Measurements from ENCODE around the gene EMC8.

Gene EMC8

DNA sequence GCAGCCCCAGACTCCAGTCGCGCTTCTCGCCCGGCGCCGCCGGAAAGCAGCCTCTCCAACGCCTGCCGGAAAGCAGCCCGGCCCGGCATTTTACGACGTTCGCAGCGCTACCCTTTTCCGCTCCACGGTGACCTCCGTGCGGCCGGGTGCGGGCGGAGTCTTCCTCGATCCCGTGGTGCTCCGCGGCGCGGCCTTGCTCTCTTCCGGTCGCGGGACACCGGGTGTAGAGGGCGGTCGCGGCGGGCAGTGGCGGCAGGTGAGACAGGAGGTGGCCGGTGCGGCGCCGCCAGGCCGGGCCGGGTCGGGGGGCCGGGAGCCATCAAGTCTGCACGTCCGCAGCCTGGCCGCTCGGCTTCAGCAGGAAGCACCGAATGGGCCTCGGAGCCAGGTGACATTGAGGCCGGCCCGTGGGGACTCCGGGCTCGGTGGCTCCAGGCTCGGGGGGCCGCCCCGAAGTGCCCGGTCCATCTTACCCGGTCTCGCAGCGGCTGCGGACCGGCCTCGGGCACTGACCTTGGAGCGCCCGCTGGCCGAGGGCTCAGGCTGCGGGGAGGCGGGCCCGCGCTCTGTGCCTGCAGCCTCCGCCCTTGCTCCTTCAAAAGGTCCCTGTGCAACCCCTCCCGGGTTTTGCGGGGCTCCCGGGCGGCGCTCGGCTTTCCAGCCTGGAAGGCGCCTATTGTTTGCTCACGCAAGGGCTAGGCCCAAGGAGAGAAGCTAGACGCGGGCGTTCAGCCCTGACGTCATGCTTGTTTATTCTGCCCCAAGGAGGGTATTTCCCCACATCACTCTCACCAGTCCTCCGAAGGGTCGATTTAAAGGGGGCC lies at the start of gene EMC8, which contains the start of gene COX4I1:
EMC8 (minus strand) TSS at position 48 of the 824 bp plus-strand sequence. CDS start 249 bp downstream, outside the sequence.
COX4I1 (plus strand) TSS at position 199 of the 824 bp plus-strand sequence. CDS start 1,511 bp downstream, outside the sequence.
- Histone ChIP-seq H3K9me3 (ENCODE audit: control insufficient read depth in 1 of 2, low read length in 2 of 2) (no peaks in the 10 kb centered on the region), H3K27me3 (ENCODE audit: low read depth, low read length) (no peaks in the 10 kb centered on the region), H3K27ac (ENCODE audit: low read length) (peak within 1 kb of the TSS; percentile 88), H3K4me3 (ENCODE audit: low read depth in 1 of 2, low read length in 2 of 2) (peak within 1 kb of the TSS; percentile 77 to 98), H3K4me1 (ENCODE audit: control insufficient read depth in 1 of 2, insufficient read depth in 2 of 2, low read length in 2 of 2) (peaks cover 4 to 39% of the 10 kb centered on the region in 2 donors), H3K36me3 (ENCODE audit: control insufficient read depth in 1 of 2, insufficient read depth in 2 of 2, low read length in 2 of 2) (peaks cover 38 to 48% of the 10 kb centered on the region in 2 donors)

DNA sequence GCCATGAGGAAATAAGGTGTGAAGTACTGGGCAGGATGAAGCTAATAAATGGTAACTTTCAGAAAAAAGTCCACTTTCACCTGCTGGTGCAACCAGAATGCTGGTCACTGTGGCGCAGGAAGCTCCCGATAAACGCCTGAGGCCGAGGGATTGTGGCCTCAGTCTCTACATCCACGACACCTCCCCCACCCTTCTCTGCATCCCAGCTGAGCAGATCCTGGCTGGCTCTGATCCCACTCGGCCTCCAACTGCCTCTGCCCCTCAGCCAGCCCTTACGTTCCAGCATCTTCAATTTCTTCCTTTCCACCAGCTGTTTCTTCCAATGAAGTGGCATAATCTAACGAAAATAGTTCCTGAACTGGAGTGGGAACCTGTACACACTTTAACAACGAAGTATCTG lies 49.6 kb upstream of the EMC8 start:
- H3K27ac ChIP-seq (ENCODE audit: low read length), result no peak overlapping the region
- H3K4me1 ChIP-seq (ENCODE audit: control insufficient read depth in 1 of 2, insufficient read depth in 2 of 2, low read length in 2 of 2), result peaks cover 0 to 11% of the 10 kb centered on the region in 2 donors
- H3K36me3 ChIP-seq (ENCODE audit: control insufficient read depth in 1 of 2, insufficient read depth in 2 of 2, low read length in 2 of 2), result no peaks in the 10 kb centered on the region
- no peak overlapping the region for H3K4me3 ChIP-seq (ENCODE audit: low read depth in 1 of 2, low read length in 2 of 2)
- no peaks in the 10 kb centered on the region for H3K27me3 ChIP-seq (ENCODE audit: low read depth, low read length)
- H3K9me3 ChIP-seq (ENCODE audit: control insufficient read depth in 1 of 2, low read length in 2 of 2), result no peaks in the 10 kb centered on the region

DNA sequence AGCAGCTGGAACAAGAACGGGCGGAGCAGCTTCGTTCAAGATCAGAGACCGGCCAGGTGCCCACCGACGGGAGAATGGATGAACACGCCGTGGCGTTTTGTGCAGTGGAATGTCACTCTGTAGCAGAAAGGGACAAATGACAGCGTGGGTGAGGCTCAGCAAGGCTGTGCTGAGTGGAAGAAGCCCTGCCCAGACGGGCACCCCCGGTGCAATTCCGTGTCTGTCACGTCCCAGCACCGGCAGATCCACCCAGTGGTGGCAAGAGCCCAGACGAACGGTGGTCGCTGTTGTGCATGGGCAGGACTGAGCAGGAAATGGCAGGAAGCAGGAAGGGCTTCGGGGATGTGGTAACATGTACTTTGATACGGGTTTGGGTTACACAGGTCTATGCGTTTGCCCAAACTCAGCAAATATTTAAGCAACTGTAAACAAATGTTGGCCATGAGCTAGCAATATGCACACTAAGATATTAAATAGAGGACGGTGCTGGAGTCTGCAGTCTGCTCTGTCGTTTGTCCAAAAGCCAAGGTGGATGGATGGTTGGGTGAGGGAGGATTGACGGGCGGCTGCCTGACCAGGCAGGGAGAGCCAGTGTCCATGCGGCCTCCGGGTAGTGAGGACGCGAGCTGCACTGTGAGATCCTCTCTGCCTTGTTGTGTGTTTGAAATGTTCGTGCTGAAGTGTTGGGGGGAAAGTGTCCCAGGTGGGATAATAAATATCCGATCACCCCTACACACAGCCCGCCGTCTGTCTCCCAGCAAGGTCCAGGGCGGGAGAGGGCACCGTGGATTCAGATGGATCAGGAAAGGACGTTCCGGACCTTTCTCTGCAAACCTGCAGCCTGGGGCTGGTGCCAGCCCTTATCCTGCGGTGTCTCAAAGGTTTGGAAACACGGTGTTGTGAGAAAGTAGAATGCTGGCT lies 48.6 kb upstream of the EMC8 start:
- Histone ChIP-seq H3K27me3 (ENCODE audit: low read depth, low read length) (no peaks in the 10 kb centered on the region), H3K4me3 (ENCODE audit: low read depth in 1 of 2, low read length in 2 of 2) (no peak overlapping the region), H3K4me1 (ENCODE audit: control insufficient read depth in 1 of 2, insufficient read depth in 2 of 2, low read length in 2 of 2) (peaks cover 0 to 11% of the 10 kb centered on the region in 2 donors), H3K36me3 (ENCODE audit: control insufficient read depth in 1 of 2, insufficient read depth in 2 of 2, low read length in 2 of 2) (no peaks in the 10 kb centered on the region), H3K9me3 (ENCODE audit: control insufficient read depth in 1 of 2, low read length in 2 of 2) (no peaks in the 10 kb centered on the region), H3K27ac (ENCODE audit: low read length) (no peak overlapping the region)

GRCh38 chr16:85847036-85847435 lies 47.7 kb upstream of the EMC8 start:
- no peaks in the 10 kb centered on the region for H3K9me3 ChIP-seq (ENCODE audit: control insufficient read depth in 1 of 2, low read length in 2 of 2)
- H3K27ac ChIP-seq (ENCODE audit: low read length), result no peak overlapping the region
- H3K4me3 ChIP-seq (ENCODE audit: low read depth in 1 of 2, low read length in 2 of 2), result no peak overlapping the region
- H3K27me3 ChIP-seq (ENCODE audit: low read depth, low read length), result no peaks in the 10 kb centered on the region
- no peaks in the 10 kb centered on the region for H3K36me3 ChIP-seq (ENCODE audit: control insufficient read depth in 1 of 2, insufficient read depth in 2 of 2, low read length in 2 of 2)
- peaks cover 0 to 11% of the 10 kb centered on the region in 2 donors for H3K4me1 ChIP-seq (ENCODE audit: control insufficient read depth in 1 of 2, insufficient read depth in 2 of 2, low read length in 2 of 2)

DNA sequence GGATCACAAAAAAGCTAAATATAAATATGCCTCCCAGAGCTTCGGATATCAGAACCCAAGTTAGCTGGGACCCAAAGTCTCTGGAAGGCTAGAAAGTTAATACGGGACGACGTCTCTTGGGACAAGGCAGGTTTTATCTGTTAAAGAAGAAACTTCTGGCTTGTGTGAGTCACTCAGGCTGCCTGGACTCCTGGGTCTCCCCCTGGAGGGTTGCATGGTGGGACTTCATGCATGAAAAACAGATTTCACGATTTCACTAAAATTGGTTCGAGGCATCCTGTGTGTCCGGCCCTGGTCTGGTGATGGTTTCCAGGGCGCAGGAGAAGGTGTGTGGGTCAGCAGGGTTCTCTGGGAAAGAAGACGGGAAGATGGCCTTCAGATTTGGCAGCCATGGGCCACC lies 47.1 kb upstream of the EMC8 start:
- H3K27me3 ChIP-seq (ENCODE audit: low read depth, low read length), result no peaks in the 10 kb centered on the region
- no peaks in the 10 kb centered on the region for H3K36me3 ChIP-seq (ENCODE audit: control insufficient read depth in 1 of 2, insufficient read depth in 2 of 2, low read length in 2 of 2)
- no peak overlapping the region for H3K4me3 ChIP-seq (ENCODE audit: low read depth in 1 of 2, low read length in 2 of 2)
- no peak overlapping the region for H3K27ac ChIP-seq (ENCODE audit: low read length)
- H3K4me1 ChIP-seq (ENCODE audit: control insufficient read depth in 1 of 2, insufficient read depth in 2 of 2, low read length in 2 of 2), result peaks cover 0 to 11% of the 10 kb centered on the region in 2 donors
- H3K9me3 ChIP-seq (ENCODE audit: control insufficient read depth in 1 of 2, low read length in 2 of 2), result no peaks in the 10 kb centered on the region

GRCh38 chr16:85845266-85845665 lies 45.9 kb upstream of the EMC8 start:
- no peak overlapping the region for H3K27ac ChIP-seq (ENCODE audit: low read length)
- H3K4me1 ChIP-seq (ENCODE audit: control insufficient read depth in 1 of 2, insufficient read depth in 2 of 2, low read length in 2 of 2), result peaks cover 0 to 11% of the 10 kb centered on the region in 2 donors
- H3K9me3 ChIP-seq (ENCODE audit: control insufficient read depth in 1 of 2, low read length in 2 of 2), result no peaks in the 10 kb centered on the region
- H3K36me3 ChIP-seq (ENCODE audit: control insufficient read depth in 1 of 2, insufficient read depth in 2 of 2, low read length in 2 of 2), result no peaks in the 10 kb centered on the region
- peak overlapping the region in 1 of 2 donors; percentile 21 for H3K4me3 ChIP-seq (ENCODE audit: low read depth in 1 of 2, low read length in 2 of 2)
- H3K27me3 ChIP-seq (ENCODE audit: low read depth, low read length), result no peaks in the 10 kb centered on the region

- H3K4me3 ChIP-seq (ENCODE audit: low read depth in 1 of 2, low read length in 2 of 2), result peak overlapping the region in 1 of 2 donors; percentile 21
- no peaks in the 10 kb centered on the region for H3K9me3 ChIP-seq (ENCODE audit: control insufficient read depth in 1 of 2, low read length in 2 of 2)
- no peaks in the 10 kb centered on the region for H3K36me3 ChIP-seq (ENCODE audit: control insufficient read depth in 1 of 2, insufficient read depth in 2 of 2, low read length in 2 of 2)
- no peaks in the 10 kb centered on the region for H3K27me3 ChIP-seq (ENCODE audit: low read depth, low read length)
- H3K27ac ChIP-seq (ENCODE audit: low read length), result no peak overlapping the region
- H3K4me1 ChIP-seq (ENCODE audit: control insufficient read depth in 1 of 2, insufficient read depth in 2 of 2, low read length in 2 of 2), result peaks cover 0 to 11% of the 10 kb centered on the region in 2 donors
Measured at GRCh38 chr16:85844786-85845185, 45.4 kb upstream of the EMC8 start.

GRCh38 chr16:85844169-85844481 lies 44.8 kb upstream of the EMC8 start:
- Histone ChIP-seq H3K4me3 (ENCODE audit: low read depth in 1 of 2, low read length in 2 of 2) (no peak overlapping the region), H3K4me1 (ENCODE audit: control insufficient read depth in 1 of 2, insufficient read depth in 2 of 2, low read length in 2 of 2) (peaks cover 0 to 11% of the 10 kb centered on the region in 2 donors), H3K27me3 (ENCODE audit: low read depth, low read length) (no peaks in the 10 kb centered on the region), H3K9me3 (ENCODE audit: control insufficient read depth in 1 of 2, low read length in 2 of 2) (no peaks in the 10 kb centered on the region), H3K36me3 (ENCODE audit: control insufficient read depth in 1 of 2, insufficient read depth in 2 of 2, low read length in 2 of 2) (no peaks in the 10 kb centered on the region), H3K27ac (ENCODE audit: low read length) (no peak overlapping the region)

- no peak overlapping the region for H3K27ac ChIP-seq (ENCODE audit: low read length)
- H3K36me3 ChIP-seq (ENCODE audit: control insufficient read depth in 1 of 2, insufficient read depth in 2 of 2, low read length in 2 of 2), result no peaks in the 10 kb centered on the region
- H3K27me3 ChIP-seq (ENCODE audit: low read depth, low read length), result no peaks in the 10 kb centered on the region
Measured at GRCh38 chr16:85843471-85844168, 44.3 kb upstream of the EMC8 start.

GRCh38 chr16:85842848-85843247 lies 43.5 kb upstream of the EMC8 start:
- Histone ChIP-seq H3K27ac (ENCODE audit: low read length) (no peak overlapping the region), H3K4me1 (ENCODE audit: control insufficient read depth in 1 of 2, insufficient read depth in 2 of 2, low read length in 2 of 2) (peaks cover 0 to 11% of the 10 kb centered on the region in 2 donors), H3K4me3 (ENCODE audit: low read depth in 1 of 2, low read length in 2 of 2) (no peak overlapping the region), H3K36me3 (ENCODE audit: control insufficient read depth in 1 of 2, insufficient read depth in 2 of 2, low read length in 2 of 2) (no peaks in the 10 kb centered on the region), H3K27me3 (ENCODE audit: low read depth, low read length) (no peaks in the 10 kb centered on the region), H3K9me3 (ENCODE audit: control insufficient read depth in 1 of 2, low read length in 2 of 2) (no peaks in the 10 kb centered on the region)

More at GRCh38 chr16:85843471-85844168, 44.3 kb upstream of the EMC8 start:
- Histone ChIP-seq H3K4me3 (ENCODE audit: low read depth in 1 of 2, low read length in 2 of 2) (no peak overlapping the region), H3K4me1 (ENCODE audit: control insufficient read depth in 1 of 2, insufficient read depth in 2 of 2, low read length in 2 of 2) (peaks cover 0 to 11% of the 10 kb centered on the region in 2 donors), H3K9me3 (ENCODE audit: control insufficient read depth in 1 of 2, low read length in 2 of 2) (no peaks in the 10 kb centered on the region)

DNA sequence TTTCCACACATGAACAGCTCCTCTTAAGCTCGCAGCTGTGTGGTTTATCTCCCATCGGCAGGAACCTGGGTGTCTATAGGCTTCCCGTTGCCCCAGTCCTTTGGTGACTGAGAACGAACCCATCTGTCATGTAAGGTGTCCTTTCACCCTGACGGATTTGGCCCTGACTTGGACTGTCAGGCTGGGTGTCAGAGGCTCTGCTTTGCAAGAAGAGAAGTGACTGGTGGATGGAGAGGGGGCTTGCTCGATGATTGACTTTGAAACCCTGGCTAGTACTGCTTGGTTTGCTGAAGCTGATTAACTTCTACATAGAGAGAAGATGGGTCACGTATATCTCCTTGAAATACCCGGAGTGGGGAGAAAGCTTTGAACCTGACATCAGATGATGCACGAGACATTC lies 43.1 kb upstream of the EMC8 start:
- peaks cover 0 to 11% of the 10 kb centered on the region in 2 donors for H3K4me1 ChIP-seq (ENCODE audit: control insufficient read depth in 1 of 2, insufficient read depth in 2 of 2, low read length in 2 of 2)
- H3K36me3 ChIP-seq (ENCODE audit: control insufficient read depth in 1 of 2, insufficient read depth in 2 of 2, low read length in 2 of 2), result no peaks in the 10 kb centered on the region
- H3K27ac ChIP-seq (ENCODE audit: low read length), result no peak overlapping the region
- H3K9me3 ChIP-seq (ENCODE audit: control insufficient read depth in 1 of 2, low read length in 2 of 2), result no peaks in the 10 kb centered on the region
- no peaks in the 10 kb centered on the region for H3K27me3 ChIP-seq (ENCODE audit: low read depth, low read length)
- no peak overlapping the region for H3K4me3 ChIP-seq (ENCODE audit: low read depth in 1 of 2, low read length in 2 of 2)

Measured in muscle layer of duodenum (tissue), 2 donors.